ENCODE data around the gene SLC9A7. TPM values are rescaled to one million over a fixed set of nuclear protein-coding genes. Genes with fewer than 3 reads are reported as not detected.
A peak's percentile ranks its signal among the peaks of the same experiment; 100 is the strongest.

Gene SLC9A7
- total RNA-seq, 4 donors from 2014 or later: 5.5 to 11.1 (median 7.3) TPM

GRCh38 chrX:46687619-46688018, 71.3 kb downstream of the SLC9A7 start:
- TF ChIP-seq, protein P1, sequence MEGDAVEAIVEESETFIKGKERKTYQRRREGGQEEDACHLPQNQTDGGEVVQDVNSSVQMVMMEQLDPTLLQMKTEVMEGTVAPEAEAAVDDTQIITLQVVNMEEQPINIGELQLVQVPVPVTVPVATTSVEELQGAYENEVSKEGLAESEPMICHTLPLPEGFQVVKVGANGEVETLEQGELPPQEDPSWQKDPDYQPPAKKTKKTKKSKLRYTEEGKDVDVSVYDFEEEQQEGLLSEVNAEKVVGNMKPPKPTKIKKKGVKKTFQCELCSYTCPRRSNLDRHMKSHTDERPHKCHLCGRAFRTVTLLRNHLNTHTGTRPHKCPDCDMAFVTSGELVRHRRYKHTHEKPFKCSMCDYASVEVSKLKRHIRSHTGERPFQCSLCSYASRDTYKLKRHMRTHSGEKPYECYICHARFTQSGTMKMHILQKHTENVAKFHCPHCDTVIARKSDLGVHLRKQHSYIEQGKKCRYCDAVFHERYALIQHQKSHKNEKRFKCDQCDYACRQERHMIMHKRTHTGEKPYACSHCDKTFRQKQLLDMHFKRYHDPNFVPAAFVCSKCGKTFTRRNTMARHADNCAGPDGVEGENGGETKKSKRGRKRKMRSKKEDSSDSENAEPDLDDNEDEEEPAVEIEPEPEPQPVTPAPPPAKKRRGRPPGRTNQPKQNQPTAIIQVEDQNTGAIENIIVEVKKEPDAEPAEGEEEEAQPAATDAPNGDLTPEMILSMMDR (IDR thresholded peaks at IDR 0.05): no peak
- TF ChIP-seq EP300 (IDR thresholded peaks at IDR 0.05): no peak
- no peak for TF ChIP-seq POLR2A (IDR thresholded peaks at IDR 0.05)
- Histone ChIP-seq H3K9me3 (no peaks in the 10 kb centered on the region), H3K27ac (no peak overlapping the region), H3K27me3 (peaks cover 0 to 9% of the 10 kb centered on the region in 2 donors), H3K4me1 (no peaks in the 10 kb centered on the region), H3K36me3 (no peaks in the 10 kb centered on the region), H3K4me3 (no peak overlapping the region)
- WGBS, 2 donors: 60 to 71% methylated on average over 2 of the region's 2 CpGs
- DNase-seq (ENCODE audit: low spot score in 2 of 2): no peak

- no peak for TF ChIP-seq EP300 (IDR thresholded peaks at IDR 0.05)
- TF ChIP-seq, protein P1 (IDR thresholded peaks at IDR 0.05): peak; percentile 51 to 60 (median 56)
- Histone ChIP-seq H3K27me3 (peaks cover 0 to 6% of the 10 kb centered on the region in 2 donors), H3K9me3 (no peaks in the 10 kb centered on the region), H3K36me3 (no peaks in the 10 kb centered on the region), H3K27ac (no peak overlapping the region), H3K4me1 (no peaks in the 10 kb centered on the region), H3K4me3 (no peak overlapping the region)
- peak; percentile 13 to 34 for DNase-seq (ENCODE audit: low spot score in 2 of 2)
- WGBS, 2 donors: 28 to 33% methylated on average over 5 of the region's 5 CpGs
Measured at GRCh38 chrX:46686003-46686645, 72.8 kb downstream of the SLC9A7 start.

- H3K4me1 ChIP-seq: no peaks in the 10 kb centered on the region
- no peaks in the 10 kb centered on the region for H3K36me3 ChIP-seq
- peaks cover 0 to 6% of the 10 kb centered on the region in 2 donors for H3K27me3 ChIP-seq
- H3K4me3 ChIP-seq: no peak overlapping the region
- no peaks in the 10 kb centered on the region for H3K9me3 ChIP-seq
- H3K27ac ChIP-seq: no peak overlapping the region
- no peak for DNase-seq (ENCODE audit: low spot score in 2 of 2)
- TF ChIP-seq POLR2A (IDR thresholded peaks at IDR 0.05): no peak
- TF ChIP-seq EP300 (IDR thresholded peaks at IDR 0.05): no peak
- TF ChIP-seq, protein P1 (IDR thresholded peaks at IDR 0.05): no peak
Measured at GRCh38 chrX:46683048-46683447, 75.9 kb downstream of the SLC9A7 start.

- H3K4me3 ChIP-seq: no peak overlapping the region
- TF ChIP-seq, protein P1 (IDR thresholded peaks at IDR 0.05): no peak
- TF ChIP-seq POLR2A (IDR thresholded peaks at IDR 0.05): no peak
- TF ChIP-seq EP300 (IDR thresholded peaks at IDR 0.05): no peak
- H3K4me1 ChIP-seq: no peaks in the 10 kb centered on the region
- H3K27ac ChIP-seq: no peak overlapping the region
- 64 to 92% methylated on average over 3 of the region's 3 CpGs for WGBS, 2 donors
- no peak for DNase-seq (ENCODE audit: low spot score in 2 of 2)
- H3K27me3 ChIP-seq: peaks cover 0 to 10% of the 10 kb centered on the region in 2 donors
- H3K9me3 ChIP-seq: no peaks in the 10 kb centered on the region
- no peaks in the 10 kb centered on the region for H3K36me3 ChIP-seq
Measured at GRCh38 chrX:46681849-46682248, 77.1 kb downstream of the SLC9A7 start.

- Histone ChIP-seq H3K27me3 (peaks cover 0 to 8% of the 10 kb centered on the region in 2 donors), H3K9me3 (no peaks in the 10 kb centered on the region)
- no peak for DNase-seq (ENCODE audit: low spot score in 2 of 2)
Measured at GRCh38 chrX:46678232-46678631, 80.7 kb downstream of the SLC9A7 start.

More at GRCh38 chrX:46678232-46678631, 80.7 kb downstream of the SLC9A7 start:
- H3K36me3 ChIP-seq: no peaks in the 10 kb centered on the region
- 94 to 100% methylated on average over 2 of the region's 2 CpGs for WGBS, 2 donors
- no peak overlapping the region for H3K27ac ChIP-seq
- TF ChIP-seq EP300 (IDR thresholded peaks at IDR 0.05) (no peak), POLR2A (IDR thresholded peaks at IDR 0.05) (no peak)
- TF ChIP-seq, protein P1 (IDR thresholded peaks at IDR 0.05): no peak
- no peaks in the 10 kb centered on the region for H3K4me1 ChIP-seq
- H3K4me3 ChIP-seq: no peak overlapping the region

All from tibial nerve (tissue), 4 donors.